Stimulated activated CD8-positive, alpha-beta memory T cell treated with anti-CD3 and anti-CD28 coated beads, Interleukin-12 subunit alpha, Interleukin-12 subunit beta, amount 100 ng/mL, for 24 hours (primary cell): ENCODE data around the gene MYO15A.

ENCODE experiments used
- DNase-seq: peaks from one replicate; pipeline ENCODE4 v3.0.0-alpha.2; 2020; ENCODE audit errors: extremely low read depth

Gene MYO15A

GRCh38 chr17:18101828-18102227 lies 6.7 kb upstream of the MYO15A start:
- DNase-seq, result no peak

DNA sequence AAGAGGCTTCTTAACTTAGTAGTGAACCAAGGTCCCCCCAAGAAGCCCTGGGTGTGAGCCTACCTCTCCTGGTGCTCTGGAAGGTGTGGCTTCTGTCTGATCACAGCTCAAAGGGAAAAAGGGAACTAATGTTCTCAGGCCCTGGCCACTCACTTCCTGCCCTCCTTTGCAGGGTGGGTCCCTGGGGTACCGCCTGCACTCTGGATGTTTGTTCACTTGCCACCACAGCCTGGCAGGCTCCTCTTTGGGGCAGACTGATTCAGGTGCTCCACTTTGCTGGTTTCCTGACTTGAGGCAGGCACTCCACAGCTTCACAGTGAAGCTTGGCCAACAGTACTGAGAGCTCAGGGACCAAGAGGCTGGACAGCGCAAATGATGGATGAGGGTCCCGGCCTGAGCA lies 5.9 kb upstream of the MYO15A start:
- DNase-seq, result no peak

DNA sequence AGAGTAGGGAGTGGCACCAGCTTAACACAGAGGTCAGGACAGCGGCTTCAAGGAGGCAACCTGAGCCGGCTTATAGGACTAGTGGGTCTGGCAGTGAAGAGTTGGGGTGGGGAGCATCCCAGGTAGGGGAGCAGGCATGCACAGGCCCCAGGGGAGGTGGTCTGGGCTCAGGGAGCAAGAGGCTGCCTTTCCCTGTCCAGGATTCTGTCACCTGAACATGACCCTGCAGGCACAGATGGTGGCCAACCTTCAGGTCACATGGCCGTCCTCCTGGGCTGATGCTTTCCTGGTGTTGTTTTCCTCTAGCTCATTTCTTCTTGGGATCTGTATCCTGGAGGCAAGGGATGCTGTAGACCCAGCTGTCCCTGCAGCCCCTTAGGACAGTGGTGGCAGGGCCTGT lies 3.5 kb upstream of the MYO15A start:
- DNase-seq, result no peak

- no peak for DNase-seq
These were observed 3.0 kb upstream of the MYO15A start for GRCh38 chr17:18105595-18105994.

GRCh38 chr17:18106211-18106610 lies 2.3 kb upstream of the MYO15A start:
- DNase-seq, result no peak

DNA sequence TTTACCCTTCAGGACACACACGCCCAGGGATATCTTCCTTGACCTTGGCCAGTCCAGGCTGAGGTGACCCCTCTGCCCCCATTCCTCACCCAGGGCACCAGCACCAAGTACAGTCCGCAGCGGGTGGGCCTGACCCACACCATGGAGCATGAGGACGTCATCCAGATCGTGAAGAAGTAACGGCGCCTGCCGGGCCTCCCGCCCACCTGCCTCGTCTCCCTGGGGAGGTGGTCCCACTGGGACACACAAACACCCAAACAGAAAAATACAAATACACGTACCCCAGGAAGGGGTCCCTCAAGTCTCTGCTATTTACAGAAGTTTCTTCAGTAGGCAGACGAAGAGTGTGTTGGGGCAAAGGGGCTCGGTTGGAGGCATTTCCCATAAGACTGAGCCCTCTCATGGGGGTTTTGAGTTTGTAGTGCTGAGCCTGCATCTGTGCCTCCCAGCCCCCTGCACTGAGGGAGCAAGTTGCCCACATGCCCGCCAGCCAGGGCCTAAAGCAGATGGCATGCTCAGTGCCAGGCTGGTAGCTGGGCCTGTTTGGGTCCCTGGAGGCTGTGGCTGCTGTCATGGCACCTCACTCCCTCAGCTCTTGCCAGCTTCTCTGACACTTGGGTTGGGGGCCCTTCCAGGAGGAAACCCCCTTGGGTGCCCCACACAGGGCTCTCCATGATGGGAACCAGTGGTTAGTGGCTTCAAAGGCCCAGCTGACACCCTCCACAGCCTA lies 1.3 kb upstream of the MYO15A start:
- no peak for DNase-seq

DNA sequence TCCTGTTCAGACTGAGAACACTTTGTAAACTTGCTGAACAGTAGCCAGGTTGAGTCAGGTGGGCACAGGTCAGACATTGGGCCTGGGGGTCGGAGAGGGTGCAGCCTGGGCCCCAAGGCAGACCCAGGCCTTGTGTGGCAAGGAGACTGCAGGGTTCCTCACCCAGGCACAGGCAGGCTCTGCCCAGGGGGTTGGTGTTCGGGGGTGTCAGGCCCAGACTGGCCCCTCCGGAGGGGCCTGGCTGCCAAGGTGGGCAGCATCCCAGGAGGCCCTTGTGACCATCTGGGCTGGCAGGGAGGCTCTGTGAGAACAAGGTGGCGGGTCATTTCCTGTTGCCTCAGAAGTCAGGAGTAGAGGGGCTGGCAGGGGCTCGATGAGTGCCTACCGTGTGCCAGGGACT lies 585 bp upstream of the MYO15A start:
- no peak for DNase-seq

DNA sequence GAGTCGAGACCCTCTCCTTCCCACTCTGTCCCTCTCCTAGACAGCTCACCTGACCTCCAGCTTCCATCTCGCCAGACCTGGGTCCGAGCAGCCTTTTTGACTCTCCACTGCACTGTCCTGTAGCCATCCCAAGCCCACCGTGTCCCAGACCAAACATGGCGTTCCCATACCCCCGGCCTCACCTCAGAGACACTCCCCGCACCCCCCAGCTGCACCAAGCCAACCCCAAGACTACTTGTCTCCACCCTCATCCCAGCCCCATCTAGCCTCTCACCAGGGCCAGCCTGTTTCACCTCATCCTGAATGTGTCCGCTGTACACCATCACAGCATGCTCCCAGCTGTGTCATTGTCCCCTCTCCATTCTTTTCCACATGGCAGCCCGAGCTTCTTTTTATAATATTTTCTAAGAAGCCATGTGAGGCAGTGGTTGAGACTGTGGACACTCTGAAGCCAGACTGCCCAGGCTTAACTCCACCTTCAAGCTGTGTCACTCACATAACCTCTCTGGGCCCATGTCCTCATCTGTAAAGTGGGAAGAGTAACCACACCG lies 1.5 kb downstream of the MYO15A start:
- no peak for DNase-seq

DNA sequence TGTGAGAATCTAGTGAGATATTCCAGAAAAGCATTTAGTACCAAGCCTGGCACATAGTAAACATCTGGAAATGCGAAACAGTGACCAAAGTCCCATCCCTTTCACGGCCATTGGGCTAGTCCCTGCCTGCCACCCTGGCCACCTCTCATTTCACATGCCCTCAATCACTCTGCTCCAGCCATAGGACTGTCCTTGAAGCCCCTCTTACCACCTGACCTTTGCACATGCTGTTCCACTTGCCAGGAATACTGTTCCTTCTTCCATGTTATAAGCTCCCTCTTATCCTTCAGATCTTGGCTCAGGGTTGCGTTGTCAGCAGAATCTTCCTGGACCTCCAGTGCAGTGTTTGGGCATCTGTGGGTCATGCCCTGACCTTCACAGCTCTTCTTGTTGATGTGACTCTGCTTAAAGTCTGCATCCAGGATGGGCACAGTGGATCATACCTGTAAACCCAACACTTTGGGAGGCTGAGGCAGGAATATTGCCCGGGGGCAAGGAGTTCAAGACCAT lies 2.1 kb downstream of the MYO15A start:
- DNase-seq, result no peak

DNA sequence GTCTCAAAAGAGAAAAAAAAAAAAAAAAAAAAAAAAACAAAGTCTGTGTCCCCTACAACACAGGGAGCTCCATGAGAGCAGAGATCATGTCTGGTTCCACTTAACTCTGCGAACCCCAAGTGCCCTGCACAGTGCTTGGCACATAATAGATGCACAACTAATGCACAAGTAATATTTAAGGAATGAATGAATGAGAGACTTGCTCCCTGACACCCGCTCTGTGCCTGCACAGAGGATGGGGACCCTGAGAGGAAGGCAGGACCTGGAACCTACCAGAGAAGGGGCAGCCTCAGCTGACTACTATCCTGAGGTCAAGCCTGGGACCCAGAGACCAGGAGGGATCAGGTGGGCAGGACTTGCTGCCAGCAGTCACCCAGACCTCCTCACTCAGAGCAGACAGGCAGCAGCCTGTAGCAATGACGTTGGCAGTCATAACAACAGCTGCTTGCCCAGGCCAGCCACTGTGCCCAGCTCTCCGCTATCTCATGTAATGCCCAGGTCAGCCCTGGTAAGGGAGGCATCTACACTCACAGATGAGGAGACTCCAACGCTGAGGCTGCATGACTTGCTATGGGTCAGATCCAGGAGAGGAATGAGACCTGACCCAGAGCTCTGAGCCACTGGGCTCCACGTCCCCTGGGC lies 2.9 kb downstream of the MYO15A start:
- no peak for DNase-seq

GRCh38 chr17:18115517-18115916 lies 7.0 kb downstream of the MYO15A start:
- DNase-seq, result no peak

GRCh38 chr17:18116078-18116477 lies 7.5 kb downstream of the MYO15A start:
- DNase-seq, result no peak

GRCh38 chr17:18117533-18117932 lies 9.0 kb downstream of the MYO15A start:
- no peak for DNase-seq

GRCh38 chr17:18117982-18118975 lies 9.7 kb downstream of the MYO15A start:
- no peak for DNase-seq

GRCh38 chr17:18119166-18119745 lies 10.7 kb downstream of the MYO15A start:
- DNase-seq, result no peak

DNA sequence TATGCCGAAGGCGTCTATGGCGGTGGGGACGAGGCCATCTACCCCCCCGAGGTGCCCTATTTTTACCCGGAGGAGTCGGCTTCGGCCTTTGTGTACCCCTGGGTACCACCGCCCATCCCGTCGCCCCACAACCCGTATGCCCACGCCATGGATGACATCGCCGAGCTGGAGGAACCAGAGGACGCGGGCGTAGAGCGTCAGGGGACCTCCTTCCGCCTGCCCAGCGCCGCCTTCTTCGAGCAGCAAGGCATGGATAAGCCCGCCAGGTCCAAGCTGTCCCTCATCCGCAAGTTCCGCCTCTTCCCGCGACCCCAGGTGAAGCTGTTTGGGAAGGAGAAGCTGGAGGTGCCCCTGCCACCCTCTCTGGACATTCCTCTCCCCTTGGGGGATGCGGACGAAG lies 11.4 kb downstream of the MYO15A start:
- no peak for DNase-seq

- DNase-seq, result no peak
These were observed 12.0 kb downstream of the MYO15A start for GRCh38 chr17:18120461-18121017.

DNA sequence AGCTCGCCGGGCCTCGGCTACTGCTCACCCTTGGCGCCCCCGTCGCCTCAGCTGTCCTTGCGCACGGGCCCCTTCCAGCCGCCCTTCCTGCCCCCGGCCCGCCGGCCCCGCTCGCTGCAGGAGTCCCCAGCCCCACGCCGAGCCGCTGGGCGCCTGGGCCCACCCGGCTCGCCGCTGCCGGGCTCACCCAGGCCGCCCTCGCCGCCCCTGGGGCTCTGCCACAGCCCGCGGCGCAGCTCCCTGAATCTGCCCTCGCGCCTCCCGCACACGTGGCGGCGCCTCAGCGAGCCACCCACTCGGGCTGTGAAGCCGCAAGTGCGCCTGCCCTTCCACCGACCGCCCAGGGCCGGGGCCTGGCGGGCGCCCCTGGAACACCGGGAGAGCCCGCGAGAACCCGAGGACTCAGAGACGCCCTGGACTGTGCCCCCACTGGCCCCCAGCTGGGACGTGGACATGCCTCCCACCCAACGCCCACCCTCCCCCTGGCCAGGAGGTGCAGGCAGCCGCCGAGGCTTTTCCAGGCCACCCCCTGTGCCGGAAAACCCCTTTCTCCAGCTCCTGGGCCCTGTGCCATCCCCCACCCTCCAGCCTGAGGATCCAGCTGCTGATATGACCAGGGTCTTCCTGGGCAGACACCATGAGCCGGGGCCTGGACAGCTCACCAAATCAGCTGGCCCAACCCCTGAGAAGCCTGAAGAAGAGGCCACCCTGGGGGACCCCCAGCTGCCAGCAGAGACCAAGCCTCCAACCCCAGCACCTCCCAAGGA lies 12.8 kb downstream of the MYO15A start:
- no peak for DNase-seq

DNA sequence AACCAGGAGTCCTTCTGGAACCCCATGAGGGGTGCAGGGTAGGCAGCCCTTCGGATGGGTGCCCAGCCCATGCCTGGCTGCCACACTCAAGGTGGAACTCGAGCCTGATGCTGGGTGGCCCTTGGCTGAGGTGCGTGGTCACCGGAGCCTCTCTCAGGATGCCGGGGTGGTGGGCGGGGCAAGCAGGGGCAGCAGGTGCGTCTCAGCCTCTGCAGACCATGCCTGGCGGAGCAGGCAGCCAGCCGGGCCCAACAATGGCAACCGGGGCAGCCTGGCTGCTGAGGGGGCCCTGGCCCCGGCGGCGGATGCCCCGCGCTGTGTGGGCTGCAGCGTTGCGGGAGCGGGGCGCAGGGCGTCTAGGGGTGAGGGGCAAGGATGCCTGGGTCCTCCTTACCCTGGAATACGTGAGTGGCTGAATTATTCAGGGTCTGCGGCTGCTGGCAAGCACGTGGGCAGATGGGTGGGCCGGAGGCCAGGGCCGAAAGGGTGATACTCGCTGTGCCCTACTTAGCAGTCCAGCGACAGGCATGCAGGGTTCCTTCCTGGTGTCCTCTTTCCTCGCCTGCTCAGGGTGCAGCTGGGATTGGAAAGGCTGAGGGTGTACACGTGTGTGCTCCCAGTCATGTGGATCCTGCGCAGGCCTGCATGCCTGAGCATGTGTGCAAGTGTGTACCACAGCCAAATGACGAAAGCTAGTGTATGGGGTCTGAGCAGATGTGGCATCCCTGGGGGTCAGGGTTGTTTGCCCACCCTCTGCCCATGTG lies 14.6 kb downstream of the MYO15A start:
- DNase-seq, result no peak
